ENCODE data around the gene TOR1AIP2. TPM values are rescaled to one million over a fixed set of nuclear protein-coding genes. Genes with fewer than 3 reads are reported as not detected.

TOR1AIP2 gene
- total RNA-seq, 2 donors from 2014 or later = 63.3 to 72.9 TPM

- Mint-ChIP-seq H3K4me3 (no peak overlapping the region), H3K27me3 (no peaks in the 10 kb centered on the region), H3K9me3 (no peaks in the 10 kb centered on the region), H3K4me1 (no peaks in the 10 kb centered on the region), H3K36me3 (ENCODE audit: low read depth) (no peaks in the 10 kb centered on the region), H3K27ac (no peak overlapping the region)
- no peak for ATAC-seq (replicated peaks)
These were observed 52.4 kb downstream of the TOR1AIP2 start for GRCh38 chr1:179825206-179825605.

GRCh38 chr1:179824265-179824664, 53.3 kb downstream of the TOR1AIP2 start:
- Mint-ChIP-seq H3K4me3 (no peak overlapping the region), H3K27me3 (no peaks in the 10 kb centered on the region), H3K36me3 (ENCODE audit: low read depth) (no peaks in the 10 kb centered on the region), H3K4me1 (no peaks in the 10 kb centered on the region), H3K27ac (no peak overlapping the region), H3K9me3 (no peaks in the 10 kb centered on the region)
- no peak for ATAC-seq (replicated peaks)

- no peak overlapping the region for H3K4me3 Mint-ChIP-seq
- ATAC-seq (replicated peaks) = no peak
- H3K36me3 Mint-ChIP-seq (ENCODE audit: low read depth) = no peaks in the 10 kb centered on the region
- no peaks in the 10 kb centered on the region for H3K27me3 Mint-ChIP-seq
- H3K4me1 Mint-ChIP-seq = no peaks in the 10 kb centered on the region
- H3K9me3 Mint-ChIP-seq = no peaks in the 10 kb centered on the region
- no peak overlapping the region for H3K27ac Mint-ChIP-seq
These were observed 53.9 kb downstream of the TOR1AIP2 start for GRCh38 chr1:179823693-179824092.

GRCh38 chr1:179822065-179822464, 55.5 kb downstream of the TOR1AIP2 start:
- no peaks in the 10 kb centered on the region for H3K27me3 Mint-ChIP-seq
- H3K27ac Mint-ChIP-seq = no peak overlapping the region
- no peaks in the 10 kb centered on the region for H3K9me3 Mint-ChIP-seq
- H3K4me3 Mint-ChIP-seq = no peak overlapping the region
- H3K4me1 Mint-ChIP-seq = no peaks in the 10 kb centered on the region
- H3K36me3 Mint-ChIP-seq (ENCODE audit: low read depth) = no peaks in the 10 kb centered on the region
- no peak for ATAC-seq (replicated peaks)

- Mint-ChIP-seq H3K36me3 (ENCODE audit: low read depth) (no peaks in the 10 kb centered on the region), H3K4me3 (no peak overlapping the region), H3K9me3 (no peaks in the 10 kb centered on the region), H3K27me3 (no peaks in the 10 kb centered on the region), H3K27ac (no peak overlapping the region), H3K4me1 (no peaks in the 10 kb centered on the region)
- no peak for ATAC-seq (replicated peaks)
These were observed 56.1 kb downstream of the TOR1AIP2 start for GRCh38 chr1:179821524-179821923.

GRCh38 chr1:179820226-179820970, 57.2 kb downstream of the TOR1AIP2 start:
- no peaks in the 10 kb centered on the region for H3K4me1 Mint-ChIP-seq
- no peak overlapping the region for H3K27ac Mint-ChIP-seq
- H3K27me3 Mint-ChIP-seq = no peaks in the 10 kb centered on the region
- ATAC-seq (replicated peaks) = no peak
- no peaks in the 10 kb centered on the region for H3K36me3 Mint-ChIP-seq (ENCODE audit: low read depth)
- H3K4me3 Mint-ChIP-seq = no peak overlapping the region
- H3K9me3 Mint-ChIP-seq = no peaks in the 10 kb centered on the region

GRCh38 chr1:179818743-179819173, 58.8 kb downstream of the TOR1AIP2 start:
- Mint-ChIP-seq H3K36me3 (ENCODE audit: low read depth) (no peaks in the 10 kb centered on the region), H3K27ac (no peak overlapping the region), H3K27me3 (no peaks in the 10 kb centered on the region), H3K4me3 (no peak overlapping the region), H3K4me1 (no peaks in the 10 kb centered on the region), H3K9me3 (no peaks in the 10 kb centered on the region)
- no peak for ATAC-seq (replicated peaks)

GRCh38 chr1:179818260-179818659, 59.3 kb downstream of the TOR1AIP2 start:
- ATAC-seq (replicated peaks) = no peak
- Mint-ChIP-seq H3K4me1 (no peaks in the 10 kb centered on the region), H3K4me3 (no peak overlapping the region), H3K36me3 (ENCODE audit: low read depth) (no peaks in the 10 kb centered on the region), H3K27ac (no peak overlapping the region), H3K9me3 (no peaks in the 10 kb centered on the region), H3K27me3 (no peaks in the 10 kb centered on the region)

- H3K27me3 Mint-ChIP-seq = no peaks in the 10 kb centered on the region
- no peaks in the 10 kb centered on the region for H3K4me1 Mint-ChIP-seq
- ATAC-seq (replicated peaks) = no peak
- no peak overlapping the region for H3K4me3 Mint-ChIP-seq
- H3K9me3 Mint-ChIP-seq = no peaks in the 10 kb centered on the region
- no peak overlapping the region for H3K27ac Mint-ChIP-seq
- no peaks in the 10 kb centered on the region for H3K36me3 Mint-ChIP-seq (ENCODE audit: low read depth)
These were observed 59.8 kb downstream of the TOR1AIP2 start for GRCh38 chr1:179817789-179818188.

GRCh38 chr1:179817056-179817455, 60.5 kb downstream of the TOR1AIP2 start:
- Mint-ChIP-seq H3K27me3 (no peaks in the 10 kb centered on the region), H3K9me3 (no peaks in the 10 kb centered on the region), H3K27ac (no peak overlapping the region), H3K4me1 (no peaks in the 10 kb centered on the region), H3K4me3 (no peak overlapping the region), H3K36me3 (ENCODE audit: low read depth) (no peaks in the 10 kb centered on the region)
- ATAC-seq (replicated peaks) = no peak

- Mint-ChIP-seq H3K27ac (no peak overlapping the region), H3K27me3 (no peaks in the 10 kb centered on the region), H3K4me1 (no peaks in the 10 kb centered on the region), H3K36me3 (ENCODE audit: low read depth) (no peaks in the 10 kb centered on the region), H3K9me3 (no peaks in the 10 kb centered on the region), H3K4me3 (peak overlapping the region; percentile 96)
- ATAC-seq (replicated peaks) = no peak
These were observed 61.2 kb downstream of the TOR1AIP2 start for GRCh38 chr1:179816196-179816960.

- no peaks in the 10 kb centered on the region for H3K9me3 Mint-ChIP-seq
- H3K27ac Mint-ChIP-seq = peak overlapping the region; percentile 84
- H3K4me3 Mint-ChIP-seq = peak overlapping the region; percentile 96
- no peak for ATAC-seq (replicated peaks)
- H3K27me3 Mint-ChIP-seq = no peaks in the 10 kb centered on the region
- no peaks in the 10 kb centered on the region for H3K4me1 Mint-ChIP-seq
- H3K36me3 Mint-ChIP-seq (ENCODE audit: low read depth) = no peaks in the 10 kb centered on the region
These were observed 62.0 kb downstream of the TOR1AIP2 start for GRCh38 chr1:179815641-179816040.

GRCh38 chr1:179814546-179814838, 63.1 kb downstream of the TOR1AIP2 start:
- peak overlapping the region; percentile 96 for H3K4me3 Mint-ChIP-seq
- peak; percentile 48 for ATAC-seq (replicated peaks)
- peak overlapping the region; percentile 84 for H3K27ac Mint-ChIP-seq
- no peaks in the 10 kb centered on the region for H3K27me3 Mint-ChIP-seq
- H3K36me3 Mint-ChIP-seq (ENCODE audit: low read depth) = no peaks in the 10 kb centered on the region
- H3K9me3 Mint-ChIP-seq = no peaks in the 10 kb centered on the region
- no peaks in the 10 kb centered on the region for H3K4me1 Mint-ChIP-seq

GRCh38 chr1:179813626-179814545, 63.7 kb downstream of the TOR1AIP2 start:
- Mint-ChIP-seq H3K36me3 (ENCODE audit: low read depth) (no peaks in the 10 kb centered on the region), H3K27ac (no peak overlapping the region), H3K9me3 (no peaks in the 10 kb centered on the region), H3K4me1 (no peaks in the 10 kb centered on the region), H3K27me3 (no peaks in the 10 kb centered on the region), H3K4me3 (peak overlapping the region; percentile 96)
- ATAC-seq (replicated peaks) = no peak
